Effector CD4-positive, alpha-beta T cell (primary cell): ENCODE results near the gene SIRT5.

ENCODE experiments used
- DNase-seq: peaks from one replicate; pipeline ENCODE4 v3.0.0-alpha.2; 2020
- total RNA-seq: gene quantifications from one replicate; lab custom pipeline; 2026; lab: John Stamatoyannopoulos, UW

SIRT5 gene
- total RNA-seq: 20.1 reads per million, percentile 47 among the genes with 10 or more reads in this experiment

DNA sequence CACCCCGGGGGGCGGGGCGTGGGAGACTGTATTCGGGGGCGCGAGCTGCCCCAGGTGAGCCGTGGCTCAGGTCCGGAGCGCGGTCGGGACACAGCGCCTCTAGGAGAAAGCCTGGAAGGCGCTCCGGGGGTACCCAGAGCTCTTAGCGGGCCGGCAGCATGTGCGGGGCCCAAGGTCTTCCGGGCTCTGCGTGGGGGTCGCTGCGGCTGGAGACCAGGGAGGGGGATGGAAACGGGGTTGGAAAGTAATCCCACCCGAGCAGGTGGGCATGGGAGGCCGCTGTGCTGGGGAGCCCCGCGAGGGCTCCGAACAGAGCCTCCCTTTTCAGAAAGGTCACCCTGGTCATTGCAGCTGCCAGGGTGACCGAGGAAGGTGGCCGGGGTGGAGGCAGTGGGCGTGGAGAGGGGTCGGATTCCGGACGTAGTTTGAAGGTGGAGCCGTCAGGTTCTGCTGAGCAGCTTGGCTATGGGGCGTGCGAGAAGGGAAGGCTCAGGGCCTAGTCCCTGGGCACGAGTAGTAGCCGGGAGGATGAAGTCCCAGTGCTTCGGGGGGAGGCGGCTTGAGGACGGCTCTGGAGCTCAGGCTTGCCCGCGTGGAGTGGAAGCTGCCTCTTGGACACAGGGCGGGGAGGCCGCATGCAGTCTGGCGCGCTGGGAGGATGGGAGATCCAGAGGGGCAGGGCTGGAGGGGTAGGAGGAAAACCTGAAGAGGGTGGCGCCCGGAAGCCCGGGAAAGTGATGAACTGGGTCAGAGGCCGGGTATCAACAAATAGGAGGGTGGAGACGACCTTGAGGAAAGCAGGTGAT lies at the start of gene SIRT5:
Gene SIRT5 (plus strand): TSS at position 31 of the 806 bp plus-strand sequence. CDS start 9,510 bp downstream, outside the sequence.
- DNase-seq: peak; percentile 59

DNA sequence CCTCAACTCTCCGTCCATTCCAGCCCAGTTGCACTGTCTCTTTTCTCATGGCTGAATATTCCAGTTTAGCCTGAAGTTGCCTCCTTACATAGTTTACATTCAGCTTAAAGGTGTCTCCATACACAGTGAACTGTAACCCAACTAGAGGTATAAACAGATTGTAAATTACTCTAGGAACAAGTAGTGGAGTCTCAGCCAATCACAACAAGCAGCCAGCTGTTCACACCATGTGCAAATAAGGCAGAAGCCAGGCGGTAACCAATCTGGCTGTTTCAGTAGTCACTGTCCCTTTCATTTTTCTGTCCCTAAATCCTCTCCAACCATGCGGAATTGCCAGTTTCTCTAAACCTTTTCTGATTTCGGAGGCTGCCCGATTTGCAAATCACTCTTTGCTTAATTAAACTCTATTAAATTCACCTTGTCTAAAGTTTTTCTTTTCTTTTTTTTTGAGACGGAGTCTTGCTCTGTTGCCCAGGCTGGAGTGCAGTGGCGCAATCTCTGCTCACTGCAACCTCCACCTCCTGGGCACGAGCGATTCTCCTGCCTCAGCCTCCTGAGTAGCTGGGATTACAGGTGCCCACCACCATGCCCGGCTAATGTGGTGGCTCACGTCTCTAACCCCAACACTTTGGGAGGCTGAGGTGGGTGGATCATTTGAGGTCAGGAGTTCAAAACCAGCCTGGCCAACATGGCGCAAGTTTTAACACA lies 49.4 kb upstream of the SIRT5 start:
- no peak for DNase-seq

DNA sequence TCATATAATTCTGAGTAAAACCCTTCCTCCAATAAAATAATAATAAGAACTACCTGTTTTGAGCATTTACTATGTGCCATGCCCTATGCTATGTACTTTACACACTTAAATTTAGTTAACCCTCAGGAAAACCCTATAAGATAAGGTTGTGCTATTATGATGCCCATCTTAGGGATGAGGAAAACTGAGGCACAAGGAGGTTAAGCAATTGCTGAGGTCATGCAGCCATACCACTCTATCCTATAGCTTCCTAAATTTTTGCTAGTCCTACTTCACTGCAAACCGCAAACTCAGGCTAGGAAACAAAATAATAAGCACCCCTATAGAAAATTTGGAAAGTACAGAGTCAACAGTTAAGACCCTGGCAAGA lies 48.1 kb upstream of the SIRT5 start:
- DNase-seq: no peak

DNA sequence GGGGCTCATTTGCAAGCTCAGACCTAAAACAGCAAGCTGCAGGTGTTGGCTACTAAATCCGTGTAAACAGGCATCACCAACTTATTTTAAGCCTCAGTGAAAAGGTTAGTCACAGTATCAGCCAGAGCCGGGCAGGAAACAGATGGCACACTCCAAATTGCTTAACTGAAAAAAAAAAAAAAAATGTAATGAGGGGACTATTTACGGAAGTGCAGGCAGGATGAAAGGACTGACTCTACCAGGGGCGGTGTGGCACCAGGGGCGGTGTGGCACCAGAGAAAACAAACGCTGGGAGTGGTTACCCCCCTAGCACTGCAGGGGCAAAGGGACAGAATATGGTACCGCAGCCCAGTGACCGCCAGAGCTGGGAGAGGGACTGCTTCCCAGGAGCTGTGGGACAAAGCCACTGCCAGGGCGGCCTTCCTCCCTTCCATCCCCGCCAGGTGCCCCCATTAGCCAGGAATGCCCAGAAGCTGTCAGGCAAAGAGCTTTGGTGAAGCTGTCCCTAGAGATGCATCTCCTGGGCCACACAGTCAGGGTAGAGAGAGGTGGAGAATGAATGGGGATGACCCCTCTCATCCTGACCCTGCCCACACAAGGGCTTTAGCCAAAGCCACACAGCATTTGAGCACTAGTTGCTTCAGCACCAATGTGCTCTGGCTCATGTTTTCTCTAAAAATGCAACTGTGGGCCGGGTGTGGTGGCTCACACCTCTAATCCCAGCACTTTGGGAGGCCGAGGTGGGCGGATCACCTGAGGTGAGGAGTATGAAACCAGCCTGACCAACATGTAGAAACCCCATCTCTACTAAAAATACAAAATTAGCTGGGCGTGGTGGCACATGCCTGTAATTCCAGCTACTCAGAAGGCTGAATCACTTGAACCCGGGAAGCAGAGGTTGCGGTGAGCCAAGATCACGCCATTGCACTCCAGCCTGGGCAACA lies 47.4 kb upstream of the SIRT5 start:
- DNase-seq: no peak

DNA sequence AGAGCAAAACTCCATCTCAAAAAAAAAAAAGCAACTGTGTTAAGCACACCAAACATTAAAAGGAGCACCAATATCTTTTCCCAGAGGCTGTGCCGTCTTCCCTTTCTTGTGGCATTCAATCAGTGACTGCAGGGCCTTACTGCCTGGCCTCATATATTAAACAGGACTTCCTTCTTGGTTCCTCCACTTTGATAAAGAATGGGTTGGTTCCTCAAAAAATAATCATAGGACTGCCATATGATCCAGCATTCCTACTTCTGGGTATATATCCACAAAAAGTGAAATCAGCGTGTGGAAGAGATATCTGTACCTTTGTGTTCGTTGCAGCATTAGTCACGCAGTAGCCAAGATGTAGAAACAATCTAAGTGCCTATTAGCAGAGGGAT lies 46.7 kb upstream of the SIRT5 start:
- DNase-seq: no peak

DNA sequence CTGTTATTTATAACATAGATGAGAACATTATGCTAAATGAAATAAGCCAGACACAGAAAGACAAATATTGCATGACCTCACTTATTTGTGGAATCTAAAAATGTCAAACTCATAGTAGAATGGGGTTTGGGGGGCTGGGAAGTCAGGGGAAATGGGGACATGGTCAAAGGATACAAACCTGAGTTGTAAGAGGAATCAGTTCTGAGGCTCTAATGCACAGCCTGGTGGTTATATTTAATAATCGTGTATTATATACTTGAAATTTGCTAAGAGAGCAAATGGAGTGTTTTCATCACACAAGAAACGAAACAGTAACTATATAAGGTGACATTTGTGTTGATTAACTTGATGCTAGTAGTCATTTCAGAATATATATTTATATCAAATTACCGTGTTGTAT lies 46.2 kb upstream of the SIRT5 start:
- DNase-seq: no peak

DNA sequence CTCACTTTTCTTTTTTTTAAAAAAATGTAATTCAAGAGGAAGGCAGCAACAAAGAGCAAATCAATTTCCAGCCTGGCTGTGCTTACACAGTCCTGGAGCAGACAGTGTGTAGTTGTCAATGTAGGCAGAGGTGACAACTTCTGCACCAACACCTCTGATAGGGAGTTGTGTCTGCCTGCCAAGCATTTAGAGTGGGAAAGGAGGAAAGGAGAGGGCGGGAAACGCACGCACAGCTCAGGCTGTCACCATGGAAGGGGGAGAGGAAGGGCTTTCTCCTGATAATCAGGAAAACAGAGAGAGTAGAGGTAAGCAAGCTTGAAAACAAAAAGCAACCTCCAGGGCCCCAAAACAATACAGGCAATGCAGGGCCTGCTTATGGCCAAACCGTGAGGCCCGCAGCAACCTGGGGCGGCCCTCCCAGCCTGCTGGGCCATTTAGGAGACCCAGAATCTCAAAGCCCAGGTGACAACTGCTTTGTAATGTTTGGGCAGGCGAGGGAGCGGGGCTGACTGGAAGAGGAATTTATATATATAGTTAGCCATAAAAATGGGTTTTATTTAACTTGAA lies 45.5 kb upstream of the SIRT5 start:
- DNase-seq: no peak

DNA sequence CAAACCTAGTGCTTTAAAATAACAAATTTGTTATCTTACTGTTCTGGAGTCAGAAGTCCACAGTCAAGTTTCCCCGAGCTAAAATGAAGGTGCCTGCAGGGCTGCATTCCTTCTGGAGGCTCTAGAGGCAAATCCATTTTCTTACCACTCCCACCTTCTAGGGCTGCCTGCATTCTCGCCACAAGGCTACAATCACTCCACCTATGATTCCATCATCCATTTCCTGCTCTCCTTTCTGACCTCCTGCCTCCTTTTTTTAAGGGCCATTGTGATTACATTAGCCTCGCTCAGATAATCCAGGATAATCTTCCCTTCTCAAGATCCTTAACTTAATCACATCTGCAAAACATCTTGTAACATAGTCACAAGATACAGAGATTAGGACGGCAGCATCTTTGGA lies 42.4 kb upstream of the SIRT5 start:
- no peak for DNase-seq

DNA sequence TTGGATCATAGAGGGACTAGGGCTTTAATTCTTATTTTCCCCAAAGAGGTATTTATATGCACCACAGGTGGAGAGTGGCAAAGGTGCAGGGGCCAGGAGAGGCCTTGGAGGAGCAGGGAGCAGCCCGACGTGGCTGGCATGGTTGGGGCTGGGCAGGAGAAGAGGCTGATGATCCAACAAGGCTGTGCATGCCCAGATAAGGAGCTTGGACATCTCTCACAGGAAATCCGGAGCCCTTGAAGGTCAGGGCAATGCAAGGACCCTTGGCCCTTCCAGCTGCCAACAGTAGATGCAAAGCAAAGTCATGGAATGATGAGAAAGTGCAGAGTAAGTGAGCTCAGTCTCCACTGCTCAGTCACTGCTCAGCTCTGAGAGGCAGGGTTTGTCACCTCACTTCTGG lies 39.9 kb upstream of the SIRT5 start:
- DNase-seq: no peak

DNA sequence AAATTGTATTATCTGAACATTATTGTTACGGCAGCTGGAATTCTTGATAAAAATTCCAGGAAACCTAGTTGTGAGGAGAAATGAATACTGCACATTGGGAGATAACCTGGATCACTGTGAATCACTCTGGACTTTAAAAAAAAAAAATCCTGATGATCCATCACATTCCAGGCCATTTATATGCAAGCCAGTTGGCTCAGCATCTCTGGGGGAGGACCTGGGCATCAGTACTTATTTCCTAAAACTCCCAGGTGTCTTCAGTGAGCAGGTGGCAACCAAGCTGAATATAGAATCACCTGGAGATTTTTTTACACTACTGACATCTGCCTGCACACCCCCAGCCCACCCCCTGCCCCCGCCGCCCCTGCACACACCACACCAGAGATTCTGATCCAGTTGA lies 39.1 kb upstream of the SIRT5 start:
- no peak for DNase-seq

DNA sequence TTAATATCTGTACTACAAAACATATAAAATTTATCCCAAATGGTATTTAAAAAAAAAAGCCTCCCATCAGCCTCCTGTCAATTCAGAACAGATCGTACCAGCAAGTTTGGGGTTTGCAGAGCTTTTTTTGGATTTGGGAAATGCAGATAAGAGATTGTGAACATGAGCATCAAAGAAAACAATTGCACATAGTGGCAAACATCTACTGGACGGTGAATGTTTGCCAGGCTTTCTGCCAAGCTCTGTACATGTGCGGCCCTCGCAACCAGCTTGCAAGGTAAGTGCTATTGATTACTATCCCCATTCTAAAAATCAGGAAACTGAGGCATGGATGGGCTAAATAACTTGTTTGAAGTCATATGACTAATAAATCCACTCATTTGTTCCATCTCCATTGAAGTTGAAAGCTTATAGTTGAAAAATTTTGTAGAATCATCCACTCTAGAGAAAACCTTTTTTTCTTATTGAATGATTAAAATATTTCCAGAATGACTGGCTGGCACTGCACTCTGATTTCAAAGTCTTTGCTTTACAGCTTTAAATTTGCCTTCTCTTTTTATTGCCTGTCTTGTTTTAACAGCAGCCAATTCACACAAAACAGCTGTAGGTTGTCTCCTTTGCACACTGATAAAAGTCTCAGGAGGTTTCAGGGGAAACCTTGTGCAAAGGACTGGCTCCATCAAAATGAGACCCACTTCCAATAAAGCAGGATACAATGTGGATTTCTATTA lies 37.4 kb upstream of the SIRT5 start:
- DNase-seq: no peak

DNA sequence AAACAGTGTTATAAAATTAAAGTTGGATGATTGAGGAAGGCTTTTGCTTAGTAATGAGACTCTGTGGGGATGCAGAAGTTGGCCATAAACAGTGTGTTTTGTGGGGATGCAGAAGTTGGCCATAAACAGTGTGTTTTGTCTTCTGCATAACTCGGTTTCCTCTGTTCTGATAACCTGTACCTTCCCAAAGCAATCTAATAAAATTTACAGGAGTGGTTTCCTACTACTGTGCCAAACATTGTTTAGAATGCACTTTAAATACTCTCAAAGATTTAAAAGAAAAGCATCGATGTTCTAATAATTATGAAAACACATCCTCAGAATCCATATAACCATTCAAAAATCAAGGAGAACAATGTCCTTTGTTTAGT lies 36.9 kb upstream of the SIRT5 start:
- DNase-seq: no peak

DNA sequence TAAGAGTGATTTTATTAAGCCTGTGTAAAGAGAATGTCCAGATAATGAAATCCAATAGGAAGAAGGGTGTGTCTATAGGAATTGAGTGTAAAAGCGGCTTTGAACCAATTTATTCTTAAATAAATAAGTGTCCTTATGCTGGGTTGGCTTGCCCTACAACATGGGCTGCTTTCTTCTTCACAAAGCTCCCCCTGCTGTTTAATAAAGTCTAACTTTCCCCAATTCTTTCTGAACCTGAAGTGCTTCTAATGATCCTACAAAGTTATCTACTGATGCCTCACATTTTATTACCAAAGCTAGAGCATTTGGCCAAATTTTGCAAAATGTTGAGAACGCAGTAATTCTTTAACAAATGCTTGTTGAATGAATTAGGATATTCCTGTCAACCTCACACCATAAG lies 36.3 kb upstream of the SIRT5 start:
- DNase-seq: no peak

DNA sequence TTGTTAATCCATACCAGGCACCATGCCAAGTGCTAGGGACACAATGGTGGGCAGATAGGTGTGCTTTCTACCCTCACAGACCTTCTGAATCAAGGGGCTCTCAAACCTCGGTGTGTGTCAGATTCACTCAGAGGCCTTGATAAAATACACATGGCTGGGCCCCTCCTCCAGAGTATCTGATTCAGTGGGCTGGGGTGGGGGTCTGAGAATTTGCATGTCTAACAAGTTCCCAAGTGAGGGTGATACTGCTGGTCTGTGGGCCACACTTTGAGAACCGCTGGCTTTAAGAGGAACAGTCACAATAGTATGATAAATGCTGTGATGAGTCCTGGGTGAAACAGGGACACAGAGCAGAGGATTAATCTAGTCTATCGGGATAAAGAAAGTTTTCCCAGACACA lies 35.8 kb upstream of the SIRT5 start:
- DNase-seq: no peak

DNA sequence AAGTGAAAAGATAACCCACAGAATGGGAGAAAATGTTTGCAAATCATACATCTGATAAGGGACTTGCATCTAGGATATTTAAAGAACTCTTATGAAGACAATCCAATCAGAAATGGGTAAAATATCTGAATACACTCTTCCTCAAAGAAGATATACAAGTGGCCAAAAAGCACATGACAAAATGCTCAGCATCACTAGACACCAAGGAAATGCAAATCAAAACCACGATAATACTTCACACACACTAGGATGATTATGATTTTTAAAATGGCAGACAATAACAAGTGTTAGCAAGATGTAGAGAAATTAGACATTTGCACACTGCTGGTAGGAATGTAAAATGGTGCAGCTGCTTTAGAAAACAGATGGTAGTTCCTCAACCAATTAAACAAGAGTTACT lies 34.8 kb upstream of the SIRT5 start:
- DNase-seq: no peak

DNA sequence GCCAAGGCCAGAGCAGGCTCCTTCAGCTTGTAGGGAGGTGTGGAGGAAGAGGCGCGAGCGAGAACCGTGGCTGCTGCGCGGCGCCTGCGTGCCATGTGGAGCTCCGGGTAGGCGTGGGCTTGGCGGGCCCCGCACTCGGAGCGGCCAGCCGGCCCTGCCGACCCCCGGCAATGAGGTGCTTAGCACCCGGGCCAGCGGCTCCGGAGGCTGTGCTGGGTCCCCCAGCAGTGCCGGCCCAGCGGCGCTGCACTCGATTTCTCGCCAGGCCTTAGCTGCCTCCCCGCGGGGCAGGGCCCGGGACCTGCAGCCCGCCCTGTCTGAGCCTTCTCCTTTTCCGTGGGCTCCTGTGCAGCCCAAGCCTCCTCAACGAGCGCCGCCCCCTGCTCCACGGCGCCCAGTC lies 32.9 kb upstream of the SIRT5 start:
- DNase-seq: no peak

DNA sequence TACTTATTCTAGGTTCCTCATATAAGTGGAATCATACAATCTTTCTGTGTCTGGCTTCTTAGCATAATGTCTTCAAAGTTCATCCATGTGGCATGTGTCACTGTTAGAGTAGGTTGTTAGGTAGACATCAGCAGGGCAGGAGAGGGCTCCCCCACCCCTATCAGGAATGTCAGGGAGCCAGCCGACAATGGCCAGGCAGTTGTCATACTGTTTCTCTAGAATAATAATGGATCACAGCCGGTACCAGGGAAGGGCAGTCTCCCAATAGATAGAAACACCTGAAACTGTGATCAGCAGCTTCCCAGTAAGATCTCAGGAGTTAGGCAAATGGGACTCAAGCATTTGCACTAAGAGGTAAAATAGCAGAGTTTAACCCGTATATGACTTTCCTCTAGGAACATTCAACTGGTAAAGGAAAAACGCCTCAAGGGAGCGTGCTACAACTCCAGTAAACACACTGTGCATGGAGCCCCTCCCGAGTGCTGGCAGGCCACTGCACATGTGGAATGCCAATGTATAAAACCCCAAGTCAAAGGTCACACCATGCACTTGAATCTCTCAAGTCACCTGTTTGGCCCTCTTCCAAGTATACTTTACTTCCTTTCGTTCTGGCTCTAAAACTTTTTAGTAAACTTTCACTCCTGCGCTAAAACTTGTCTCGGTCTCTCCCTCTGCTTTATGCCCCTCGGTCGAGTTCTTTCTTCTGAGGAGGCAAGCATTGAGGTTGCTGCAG lies 29.8 kb upstream of the SIRT5 start:
- no peak for DNase-seq

DNA sequence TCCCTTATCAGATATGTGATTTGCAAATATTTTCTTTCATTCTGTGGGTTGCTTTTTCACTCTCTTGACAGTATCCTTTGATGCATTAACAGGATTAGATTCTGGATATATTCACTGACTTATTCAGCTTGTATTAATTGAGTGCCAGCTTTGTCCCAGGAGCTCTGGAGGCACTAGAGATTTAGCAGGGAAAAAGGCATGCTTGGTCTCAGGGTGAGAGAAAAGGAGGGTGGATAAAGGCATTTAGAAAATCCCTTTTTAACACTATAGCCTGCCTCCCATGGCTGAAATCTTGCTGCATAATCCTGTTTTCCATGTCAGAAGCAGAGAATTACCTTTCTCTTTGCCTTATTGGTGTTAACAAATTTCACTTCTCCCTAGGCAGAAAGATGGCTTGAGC lies 28.5 kb upstream of the SIRT5 start:
- no peak for DNase-seq

DNA sequence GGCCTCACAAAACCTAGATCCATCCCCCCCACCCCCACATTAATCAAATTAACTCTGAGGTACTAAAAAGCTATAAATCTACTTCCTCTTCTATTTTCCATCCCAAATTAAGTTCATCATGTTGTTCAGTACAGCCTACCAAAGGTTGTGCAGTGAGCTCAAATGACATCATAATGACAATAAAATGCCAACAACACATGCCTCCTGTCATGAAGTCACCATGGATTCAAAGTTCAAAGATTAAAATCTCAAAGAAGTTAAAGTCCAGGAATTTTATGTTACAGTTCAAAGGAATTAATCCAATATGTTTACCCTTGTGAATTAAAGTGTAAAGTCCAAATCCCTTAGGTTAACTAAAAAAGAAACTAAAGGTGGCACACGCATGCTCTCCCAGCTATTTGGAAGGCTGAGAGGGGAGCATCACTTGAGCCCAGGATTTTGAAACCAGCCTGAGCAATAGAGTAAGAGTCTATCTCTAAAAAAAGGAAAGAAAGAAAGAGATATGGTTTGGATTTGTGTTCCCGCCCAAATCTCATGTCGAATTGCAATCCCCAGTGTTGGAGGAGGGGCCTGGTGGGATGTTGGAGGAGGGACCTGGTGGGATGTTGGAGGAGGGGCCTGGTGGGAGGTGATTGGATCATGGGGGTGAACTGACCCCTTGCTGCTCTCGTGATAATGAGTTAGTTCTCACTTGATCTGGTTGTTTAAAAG lies 25.7 kb upstream of the SIRT5 start:
- DNase-seq: no peak

DNA sequence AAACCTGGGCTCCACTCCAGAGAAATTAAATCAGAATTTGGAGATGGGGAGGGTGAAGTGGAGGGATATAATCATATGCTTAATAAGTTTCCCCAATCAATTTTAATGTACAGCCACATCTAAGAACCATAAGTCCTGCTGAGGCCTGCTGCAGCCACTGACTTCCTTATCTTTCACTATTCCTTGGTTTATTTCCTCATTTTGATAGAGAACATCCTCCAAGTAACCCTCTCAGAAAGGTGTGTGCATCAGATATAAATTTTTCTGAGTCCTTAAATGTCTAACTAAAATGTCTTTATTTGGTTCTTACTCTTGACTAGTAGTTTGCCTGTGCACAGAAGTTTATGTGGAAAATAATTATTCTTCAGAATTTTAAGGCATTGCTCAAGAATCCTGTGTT lies 23.7 kb upstream of the SIRT5 start:
- no peak for DNase-seq

DNA sequence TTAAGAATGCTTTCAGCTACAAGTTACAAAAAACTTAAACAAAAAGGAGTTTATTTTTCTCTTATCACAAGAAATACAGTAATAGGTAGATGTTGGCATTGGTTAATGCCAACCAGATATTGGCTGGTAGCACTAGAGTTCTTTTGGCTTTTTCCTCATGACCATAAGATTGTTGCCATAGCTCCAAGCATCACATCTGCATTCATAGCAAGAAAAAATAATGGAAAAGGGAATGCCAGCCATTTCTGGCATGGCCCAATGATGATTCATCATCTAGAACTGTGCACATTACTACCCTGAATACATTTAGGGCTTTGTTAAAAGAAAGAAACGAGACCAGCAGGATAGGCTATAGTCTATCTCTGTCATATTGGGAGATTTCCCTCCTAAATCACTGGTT lies 20.8 kb upstream of the SIRT5 start:
- DNase-seq: no peak
